ENCODE measurements around the gene FASTKD2. TPM values are rescaled to one million over a fixed set of nuclear protein-coding genes. Genes with fewer than 3 reads are reported as not detected.
A peak's percentile ranks its signal among the peaks of the same experiment; 100 is the strongest.

The FASTKD2 gene
- total and polyA plus RNA-seq, 2 of the 8 experiments (the other 6 are each of a cell fraction or from before 2014, with no cell fraction given): 35.7 to 38.5 TPM

DNA sequence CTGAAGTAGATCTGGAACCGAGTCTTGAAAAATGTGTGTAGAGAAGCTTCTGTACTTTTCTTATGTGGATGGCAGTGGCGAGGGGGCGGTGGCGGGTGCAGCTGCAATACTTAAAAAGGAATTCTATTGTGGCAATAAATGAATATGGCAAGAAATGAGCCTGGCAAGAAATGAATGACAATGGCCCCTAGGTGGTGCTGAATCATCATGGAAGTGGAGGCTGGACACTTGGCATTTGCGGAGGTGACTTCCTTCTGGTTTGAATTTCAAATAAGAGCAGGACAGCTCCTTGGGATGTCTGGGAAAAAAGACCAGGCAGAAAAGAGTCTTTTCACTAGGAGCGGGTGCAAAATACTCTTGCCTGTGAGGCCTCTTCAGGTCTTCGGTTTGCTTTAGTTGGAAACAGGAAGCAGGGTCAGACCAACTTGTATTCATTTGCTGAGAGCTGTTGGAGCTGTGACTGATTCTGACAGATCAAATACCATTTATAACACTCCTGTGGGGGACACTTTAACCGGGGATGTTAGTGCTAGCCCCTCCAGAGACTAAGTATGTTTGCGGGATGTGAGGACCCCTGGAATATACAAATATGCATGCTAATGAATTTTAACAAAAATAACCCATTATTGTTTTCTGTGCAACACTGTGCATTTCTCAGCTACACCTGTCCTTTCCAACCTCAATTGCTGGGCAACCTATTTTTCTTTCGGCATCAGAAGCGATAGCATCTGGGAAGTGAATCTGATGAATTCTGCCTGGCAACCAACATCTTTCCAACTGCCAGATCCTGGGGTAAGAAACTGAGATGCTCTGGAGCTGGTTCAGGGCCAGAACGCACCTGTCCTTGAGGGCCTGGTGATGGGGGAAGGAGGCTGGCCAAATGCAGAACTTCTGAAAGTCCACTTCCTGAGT, 35.4 kb downstream of the FASTKD2 start:
- Histone ChIP-seq H2BK5ac (ENCODE audit: low read depth, low read length) (no peak overlapping the region), H3K9ac (replicated peaks in 1 of 4; ENCODE audit: extremely low read depth in 1 of 4, low read depth in 3 of 4, low read length in 3 of 4) (no peak overlapping the region; a peak in 1 of 7 replicates), H2BK12ac (ENCODE audit: low read depth, low read length) (no peak overlapping the region), H3K9me3 (ENCODE audit: insufficient read depth in 2 of 2, low read depth in 1 of 2, low read length in 1 of 2) (no peaks in the 10 kb centered on the region), H3K4me2 (ENCODE audit: insufficient read depth in 1 of 2, low read depth in 2 of 2, low read length in 2 of 2) (peak overlapping the region in 1 of 2 experiments; percentile 26; a peak in 2 of 4 replicates), H3K4ac (replicated peaks; ENCODE audit: insufficient read length, low read depth, low read length) (no peak overlapping the region), H3K14ac (ENCODE audit: insufficient read length) (no peak overlapping the region), H3K18ac (ENCODE audit: extremely low read depth, low read length) (no peak overlapping the region), H3K4me3 (ENCODE audit: extremely low read depth in 1 of 4, insufficient read depth in 2 of 4, low read depth in 3 of 4, low read length in 4 of 4) (no peak overlapping the region), H4K20me1 (replicated peaks in 1 of 2; ENCODE audit: control insufficient read depth in 1 of 2, insufficient read depth in 2 of 2, low read length in 2 of 2) (no peaks in the 10 kb centered on the region), H3K23me2 (ENCODE audit: low read depth, low read length) (peaks cover 2% of the 10 kb centered on the region; the same call in 1 of the 2 replicates), H2AFZ (ENCODE audit: low read length) (no peak overlapping the region), H4K5ac (ENCODE audit: insufficient read length, low read depth, low read length) (no peak overlapping the region), H3K27me3 (replicated peaks in 1 of 4; ENCODE audit: control insufficient read depth in 3 of 4, extremely low read depth in 1 of 4, insufficient read depth in 3 of 4, low read length in 3 of 4) (no peaks in the 10 kb centered on the region), H2AK5ac (ENCODE audit: low read depth, low read length) (no peak overlapping the region), H2BK20ac (ENCODE audit: low read length) (0 out of 2 replicates have a peak overlapping the region, but pooled peaks have one; percentile 6), H3K56ac (replicated peaks; ENCODE audit: insufficient read length, low read depth, low read length) (no peak overlapping the region), H2BK120ac (replicated peaks; ENCODE audit: low read depth, low read length) (no peak overlapping the region), H4K91ac (replicated peaks; ENCODE audit: insufficient read length, low read length) (no peak overlapping the region), H3K27ac (ENCODE audit: low read depth, low read length) (no peak overlapping the region), H3K23ac (ENCODE audit: insufficient read length) (no peak overlapping the region), H3K4me1 (replicated peaks in 1 of 4; ENCODE audit: control insufficient read depth in 3 of 4, insufficient read depth in 4 of 4, low read length in 3 of 4) (peaks cover 14 to 18% (median 15%) of the 10 kb centered on the region in 4 experiments), H3K79me1 (ENCODE audit: low read depth, low read length) (no peaks in the 10 kb centered on the region), H3K79me2 (ENCODE audit: control insufficient read depth in 1 of 2, insufficient read depth in 2 of 2, low read length in 2 of 2) (no peaks in the 10 kb centered on the region), H3K36me3 (ENCODE audit: control insufficient read depth in 2 of 4, insufficient read depth in 4 of 4, low read length in 3 of 4) (peaks cover 0 to 5% (median 2%) of the 10 kb centered on the region in 4 experiments; a peak in 4 of 8 replicates), H4K8ac (ENCODE audit: extremely low read depth, insufficient read depth, low read length) (no peak overlapping the region), H2BK15ac (ENCODE audit: low read length) (no peak overlapping the region)
- peak in 1 of 2 experiments; percentile 61 for DNase-seq (ENCODE audit: low read depth in 1 of 2, low spot score in 2 of 2)
- WGBS, 2 experiments (ENCODE audit: extremely low coverage in 1 of 2, insufficient coverage in 1 of 2, insufficient read length in 1 of 2, insufficient replicate concordance in 2 of 2, low coverage in 1 of 2, low lambda C conversion rate in 2 of 2, missing lambda C conversion rate in 1 of 2): 46% methylated on average over 12 of the region's 12 CpGs; no CpG with 5 or more reads in 1 of the 2 experiments
- FAIRE-seq: peak; percentile 82
- CTCF ChIA-PET (ENCODE audit: partially characterized antibody): interaction anchor here (0.8 to 4.8 kb wide), 46 partner anchors 9 to 721 kb away, joined by 3 to 38 read pairs (median 4); no protein-coding TSS in a partner anchor
- POLR2A ChIA-PET (ENCODE audit: partially characterized antibody): interaction anchor here (0.5 to 2.4 kb wide), 8 partner anchors 10 to 238 kb away, joined by 3 to 11 read pairs (median 4); no protein-coding TSS in a partner anchor
- TF ChIP-seq SRF (IDR thresholded peaks at IDR 0.05; ENCODE audit: low read depth, low read length) (no peak), CHD2 (IDR thresholded peaks at IDR 0.05; ENCODE audit: low read length) (no peak), HDAC2 (IDR thresholded peaks at IDR 0.05; ENCODE audit: borderline replicate concordance in 1 of 2, low read depth in 2 of 2, low read length in 2 of 2) (no peak), EZH2 (IDR thresholded peaks at IDR 0.05; ENCODE audit: low read depth, low read length, severe bottlenecking) (no peak), JUND (IDR thresholded peaks at IDR 0.05; ENCODE audit: low read length) (no peak), POLR2AphosphoS5 (IDR thresholded peaks at IDR 0.05; ENCODE audit: low read depth, low read length) (no peak)
- TF ChIP-seq, protein P1, sequence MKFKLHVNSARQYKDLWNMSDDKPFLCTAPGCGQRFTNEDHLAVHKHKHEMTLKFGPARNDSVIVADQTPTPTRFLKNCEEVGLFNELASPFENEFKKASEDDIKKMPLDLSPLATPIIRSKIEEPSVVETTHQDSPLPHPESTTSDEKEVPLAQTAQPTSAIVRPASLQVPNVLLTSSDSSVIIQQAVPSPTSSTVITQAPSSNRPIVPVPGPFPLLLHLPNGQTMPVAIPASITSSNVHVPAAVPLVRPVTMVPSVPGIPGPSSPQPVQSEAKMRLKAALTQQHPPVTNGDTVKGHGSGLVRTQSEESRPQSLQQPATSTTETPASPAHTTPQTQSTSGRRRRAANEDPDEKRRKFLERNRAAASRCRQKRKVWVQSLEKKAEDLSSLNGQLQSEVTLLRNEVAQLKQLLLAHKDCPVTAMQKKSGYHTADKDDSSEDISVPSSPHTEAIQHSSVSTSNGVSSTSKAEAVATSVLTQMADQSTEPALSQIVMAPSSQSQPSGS (IDR thresholded peaks at IDR 0.05; ENCODE audit: low read length): peak; percentile 22; the same call in 1 of the 2 replicates
- TF ChIP-seq, protein P2, sequence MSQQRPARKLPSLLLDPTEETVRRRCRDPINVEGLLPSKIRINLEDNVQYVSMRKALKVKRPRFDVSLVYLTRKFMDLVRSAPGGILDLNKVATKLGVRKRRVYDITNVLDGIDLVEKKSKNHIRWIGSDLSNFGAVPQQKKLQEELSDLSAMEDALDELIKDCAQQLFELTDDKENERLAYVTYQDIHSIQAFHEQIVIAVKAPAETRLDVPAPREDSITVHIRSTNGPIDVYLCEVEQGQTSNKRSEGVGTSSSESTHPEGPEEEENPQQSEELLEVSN (IDR thresholded peaks at IDR 0.05): no peak

Measured in H1 (cell line).